Transverse colon (tissue), 4 donors: ENCODE results near the gene GRIN3B.

Experiments used
- CTCF ChIP-seq, 5 experiments: fragments of 200-600 bp in 3 of 5; fragments of 450-650 bp in 2 of 5; sonication (generic) in 3 of 5; IDR thresholded peaks; 1 replicate in 2 of 5; 2 replicates in 3 of 5; pipeline ENCODE4 v1.5.1; 2016 to 2017; ENCODE audit warnings: antibody characterized with exemption in 5 of 5, inconsistent platforms in 3 of 5, mild to moderate bottlenecking in 2 of 5, moderate library complexity in 1 of 5
- EP300 ChIP-seq: sonication (generic); formaldehyde crosslinking; IDR thresholded peaks from one replicate; pipeline ENCODE4 v1.6.1; 2017; ENCODE audit warnings: antibody characterized with exemption, low read depth
- POLR2A ChIP-seq: fragments of 450-650 bp; IDR thresholded peaks from one replicate; pipeline ENCODE4 v1.6.1; 2016; ENCODE audit warnings: antibody characterized with exemption, mild to moderate bottlenecking, moderate library complexity
- POLR2AphosphoS5 ChIP-seq, 3 donors: sonication (generic); formaldehyde crosslinking; IDR thresholded peaks; one replicate each; pipeline ENCODE4 v1.6.1; 2016; ENCODE audit warnings: antibody characterized with exemption in 3 of 3

- TF ChIP-seq CTCF (IDR thresholded peaks at IDR 0.05): no peak
- TF ChIP-seq POLR2A: no peak
- no peak for TF ChIP-seq POLR2AphosphoS5 (IDR thresholded peaks at IDR 0.05)
- no peak for TF ChIP-seq EP300
Measured at GRCh38 chr19:990119-990571, 10.1 kb upstream of the GRIN3B start.
